ENCODE results near the gene ERMP1.
"Not testable (repeated sequence)": the region's sequence is repeated elsewhere in the genome, so short reads cannot be mapped to it uniquely, and the experiment has no call there.

The ERMP1 gene, protein sequence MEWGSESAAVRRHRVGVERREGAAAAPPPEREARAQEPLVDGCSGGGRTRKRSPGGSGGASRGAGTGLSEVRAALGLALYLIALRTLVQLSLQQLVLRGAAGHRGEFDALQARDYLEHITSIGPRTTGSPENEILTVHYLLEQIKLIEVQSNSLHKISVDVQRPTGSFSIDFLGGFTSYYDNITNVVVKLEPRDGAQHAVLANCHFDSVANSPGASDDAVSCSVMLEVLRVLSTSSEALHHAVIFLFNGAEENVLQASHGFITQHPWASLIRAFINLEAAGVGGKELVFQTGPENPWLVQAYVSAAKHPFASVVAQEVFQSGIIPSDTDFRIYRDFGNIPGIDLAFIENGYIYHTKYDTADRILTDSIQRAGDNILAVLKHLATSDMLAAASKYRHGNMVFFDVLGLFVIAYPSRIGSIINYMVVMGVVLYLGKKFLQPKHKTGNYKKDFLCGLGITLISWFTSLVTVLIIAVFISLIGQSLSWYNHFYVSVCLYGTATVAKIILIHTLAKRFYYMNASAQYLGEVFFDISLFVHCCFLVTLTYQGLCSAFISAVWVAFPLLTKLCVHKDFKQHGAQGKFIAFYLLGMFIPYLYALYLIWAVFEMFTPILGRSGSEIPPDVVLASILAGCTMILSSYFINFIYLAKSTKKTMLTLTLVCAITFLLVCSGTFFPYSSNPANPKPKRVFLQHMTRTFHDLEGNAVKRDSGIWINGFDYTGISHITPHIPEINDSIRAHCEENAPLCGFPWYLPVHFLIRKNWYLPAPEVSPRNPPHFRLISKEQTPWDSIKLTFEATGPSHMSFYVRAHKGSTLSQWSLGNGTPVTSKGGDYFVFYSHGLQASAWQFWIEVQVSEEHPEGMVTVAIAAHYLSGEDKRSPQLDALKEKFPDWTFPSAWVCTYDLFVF

GRCh38 chr9:5832538-5833529 lies at the start of gene ERMP1:
Gene ERMP1 (minus strand): TSS chr9:5833117. CDS start chr9:5833027, 90 bp downstream.
- DNase-seq, result peak; percentile 75
- in situ Hi-C loops (cut with HindIII; ENCODE audit: low pct_ligation_motif_present, low pct_unique_long_range_greater_than_20kb, low sequenced_read_pairs), result no loop called here

DNA sequence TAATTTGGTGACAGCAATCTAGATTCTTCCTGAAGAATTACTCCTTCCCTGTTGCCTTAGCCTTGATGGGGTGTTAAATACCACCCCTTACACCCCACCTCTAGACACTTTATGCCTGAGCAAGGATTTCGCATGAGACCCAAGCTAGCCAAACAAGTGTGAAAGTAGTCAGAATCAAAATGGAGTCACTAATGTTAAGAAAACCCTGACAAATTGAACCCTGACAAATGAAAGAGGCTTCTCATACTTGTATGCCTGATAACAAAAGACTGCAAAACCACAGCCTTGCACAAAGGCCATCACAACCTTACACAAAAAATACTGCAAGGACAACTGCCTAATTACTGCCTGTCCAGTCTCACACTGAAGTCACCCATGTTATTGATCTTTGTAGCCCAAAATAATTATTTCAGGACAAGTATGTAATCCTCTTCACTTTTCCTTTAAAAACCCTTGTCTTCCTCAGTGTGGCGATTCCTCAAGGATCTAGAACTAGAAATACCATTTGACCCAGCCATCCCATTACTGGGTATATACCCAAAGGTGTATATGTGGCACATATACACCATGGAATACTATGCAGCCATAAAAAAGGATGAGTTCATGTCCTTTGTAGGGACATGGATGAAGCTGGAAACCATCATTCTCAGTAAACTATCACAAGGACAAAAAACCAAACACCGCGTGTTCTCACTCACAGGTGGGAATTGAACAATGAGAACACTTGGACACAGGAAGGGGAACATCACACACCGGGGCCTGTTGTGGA lies 49.5 kb upstream of the ERMP1 start:
- DNase-seq; in situ Hi-C loops (cut with HindIII; ENCODE audit: low pct_ligation_motif_present, low pct_unique_long_range_greater_than_20kb, low sequenced_read_pairs): not testable (repeated sequence)

DNA sequence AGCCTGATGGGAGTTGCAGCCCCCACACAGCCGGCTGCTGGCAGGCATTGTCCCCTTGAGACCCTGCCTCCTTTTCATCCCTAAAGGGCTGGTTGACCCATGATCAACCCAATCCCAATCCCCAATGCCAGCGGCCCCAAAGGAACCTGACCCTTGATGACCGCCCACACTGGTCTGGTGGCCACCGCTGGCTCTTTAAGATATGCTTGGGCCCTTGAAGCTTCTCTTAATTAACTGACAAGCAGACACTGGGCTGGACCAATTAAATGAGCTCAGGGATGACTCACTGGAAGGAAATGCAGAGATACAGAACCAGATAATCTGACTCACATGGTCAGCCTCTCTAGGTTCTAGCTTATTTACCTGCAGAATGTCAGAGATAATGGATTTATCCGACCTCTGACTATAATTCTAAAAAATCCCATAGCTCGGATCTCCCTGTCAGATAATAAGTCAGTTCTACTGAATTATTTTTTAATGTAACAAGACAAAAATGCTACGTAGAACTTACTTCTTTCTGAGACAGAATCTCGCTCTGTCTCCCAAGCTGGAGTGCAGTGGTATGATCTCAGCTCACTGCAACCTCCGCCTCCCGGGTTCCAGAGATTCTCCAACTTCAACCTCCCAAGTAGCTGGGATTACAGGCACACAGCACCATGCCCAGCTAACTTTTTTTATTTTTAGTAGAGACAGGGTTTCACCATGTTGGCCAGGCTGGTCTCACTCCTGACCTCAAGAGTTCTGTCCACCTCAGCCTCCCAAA lies 46.7 kb upstream of the ERMP1 start:
- DNase-seq, result no peak
- in situ Hi-C loops (cut with HindIII; ENCODE audit: low pct_ligation_motif_present, low pct_unique_long_range_greater_than_20kb, low sequenced_read_pairs), result no loop called here

- DNase-seq, result no peak
Measured at GRCh38 chr9:5876711-5877110, 43.8 kb upstream of the ERMP1 start.

GRCh38 chr9:5876026-5876425 lies 43.1 kb upstream of the ERMP1 start:
- in situ Hi-C loops (cut with HindIII; ENCODE audit: low pct_ligation_motif_present, low pct_unique_long_range_greater_than_20kb, low sequenced_read_pairs), result no loop called here
- no peak for DNase-seq

More at GRCh38 chr9:5876711-5877110, 43.8 kb upstream of the ERMP1 start:
- in situ Hi-C loops (cut with HindIII; ENCODE audit: low pct_ligation_motif_present, low pct_unique_long_range_greater_than_20kb, low sequenced_read_pairs), result no loop called here

DNA sequence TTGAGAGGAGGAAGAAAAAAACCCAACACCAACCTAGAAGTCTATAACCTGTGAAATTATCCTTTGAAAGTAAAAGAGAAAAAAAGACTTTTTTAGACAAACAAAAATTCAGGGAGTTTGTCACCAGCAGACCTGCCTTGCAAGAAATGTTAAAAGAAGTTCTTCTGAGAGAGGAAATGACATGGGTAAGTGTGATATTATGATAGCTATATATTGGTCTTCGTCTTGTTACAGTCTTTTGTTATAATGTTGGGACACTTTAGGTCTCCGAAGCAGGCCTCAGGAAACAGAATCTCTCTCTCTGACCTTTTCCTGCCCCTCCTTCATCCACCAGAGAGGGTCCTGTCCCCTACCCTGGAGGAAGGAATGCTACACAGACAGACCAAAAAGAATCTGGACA lies 41.1 kb upstream of the ERMP1 start:
- in situ Hi-C loops (cut with HindIII; ENCODE audit: low pct_ligation_motif_present, low pct_unique_long_range_greater_than_20kb, low sequenced_read_pairs), result no loop called here
- DNase-seq, result no peak

DNA sequence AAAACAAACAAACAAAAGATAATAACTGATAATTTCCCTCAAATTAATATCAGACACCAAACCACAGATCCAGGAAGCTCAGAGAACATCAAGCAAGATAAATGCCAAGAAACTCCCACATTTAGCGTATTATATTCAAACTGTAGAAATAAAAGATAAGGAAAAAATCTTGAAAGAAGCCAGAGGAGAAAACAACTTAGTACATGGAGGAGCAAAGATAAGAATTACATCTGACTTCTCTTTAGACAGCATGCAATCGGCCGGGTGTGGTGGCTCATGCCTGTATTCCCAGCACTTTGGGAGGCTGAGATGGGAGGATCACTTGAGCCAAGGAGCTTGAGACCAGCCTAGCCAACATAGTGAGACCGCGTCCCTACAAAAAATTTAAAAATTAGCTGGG lies 40.5 kb upstream of the ERMP1 start:
- in situ Hi-C loops (cut with HindIII; ENCODE audit: low pct_ligation_motif_present, low pct_unique_long_range_greater_than_20kb, low sequenced_read_pairs), result no loop called here
- no peak for DNase-seq

- in situ Hi-C loops (cut with HindIII; ENCODE audit: low pct_ligation_motif_present, low pct_unique_long_range_greater_than_20kb, low sequenced_read_pairs), result no loop called here
- no peak for DNase-seq
Measured at GRCh38 chr9:5872511-5872910, 39.6 kb upstream of the ERMP1 start.

GRCh38 chr9:5871785-5872184 lies 38.9 kb upstream of the ERMP1 start:
- in situ Hi-C loops (cut with HindIII; ENCODE audit: low pct_ligation_motif_present, low pct_unique_long_range_greater_than_20kb, low sequenced_read_pairs), result no loop called here
- DNase-seq, result no peak

- DNase-seq, result no peak
- in situ Hi-C loops (cut with HindIII; ENCODE audit: low pct_ligation_motif_present, low pct_unique_long_range_greater_than_20kb, low sequenced_read_pairs), result no loop called here
Measured at GRCh38 chr9:5870691-5871090, 37.8 kb upstream of the ERMP1 start.

- DNase-seq, result no peak
- in situ Hi-C loops (cut with HindIII; ENCODE audit: low pct_ligation_motif_present, low pct_unique_long_range_greater_than_20kb, low sequenced_read_pairs), result no loop called here
Measured at GRCh38 chr9:5870020-5870339, 37.1 kb upstream of the ERMP1 start.

GRCh38 chr9:5869315-5870019 lies 36.5 kb upstream of the ERMP1 start:
- DNase-seq, result no peak
- in situ Hi-C loops (cut with HindIII; ENCODE audit: low pct_ligation_motif_present, low pct_unique_long_range_greater_than_20kb, low sequenced_read_pairs), result no loop called here

GRCh38 chr9:5868235-5868634 lies 35.3 kb upstream of the ERMP1 start:
- in situ Hi-C loops (cut with HindIII; ENCODE audit: low pct_ligation_motif_present, low pct_unique_long_range_greater_than_20kb, low sequenced_read_pairs), result no loop called here
- no peak for DNase-seq

- no peak for DNase-seq
- in situ Hi-C loops (cut with HindIII; ENCODE audit: low pct_ligation_motif_present, low pct_unique_long_range_greater_than_20kb, low sequenced_read_pairs), result no loop called here
Measured at GRCh38 chr9:5866685-5867084, 33.8 kb upstream of the ERMP1 start.

DNA sequence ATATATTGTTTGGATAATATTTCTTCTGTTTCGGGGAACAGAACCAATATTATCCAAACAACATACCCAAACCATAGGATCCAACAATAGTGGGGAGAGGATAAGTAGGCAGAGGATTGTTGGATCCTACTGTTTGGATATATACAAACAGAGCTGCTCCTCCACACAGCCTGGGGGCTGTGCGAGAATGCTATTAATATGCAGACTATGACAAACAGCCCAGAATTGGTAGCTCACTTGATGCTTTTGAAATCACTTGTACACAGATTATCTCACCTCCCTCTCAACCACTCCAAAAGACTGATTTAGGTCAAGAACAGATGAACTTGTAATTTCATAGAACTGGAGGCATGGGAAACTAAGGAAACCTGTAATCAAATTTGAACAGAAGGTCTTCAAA lies 33.4 kb upstream of the ERMP1 start:
- no peak for DNase-seq
- in situ Hi-C loops (cut with HindIII; ENCODE audit: low pct_ligation_motif_present, low pct_unique_long_range_greater_than_20kb, low sequenced_read_pairs), result no loop called here

- in situ Hi-C loops (cut with HindIII; ENCODE audit: low pct_ligation_motif_present, low pct_unique_long_range_greater_than_20kb, low sequenced_read_pairs), result no loop called here
- DNase-seq, result no peak
Measured at GRCh38 chr9:5864446-5864845, 31.5 kb upstream of the ERMP1 start.

All from ACHN (cell line).